Measurements from ENCODE around the gene CD320.
"Not testable (repeated sequence)": the region's sequence is repeated elsewhere in the genome, so short reads cannot be mapped to it uniquely, and the experiment has no call there.

CD320 gene

DNA sequence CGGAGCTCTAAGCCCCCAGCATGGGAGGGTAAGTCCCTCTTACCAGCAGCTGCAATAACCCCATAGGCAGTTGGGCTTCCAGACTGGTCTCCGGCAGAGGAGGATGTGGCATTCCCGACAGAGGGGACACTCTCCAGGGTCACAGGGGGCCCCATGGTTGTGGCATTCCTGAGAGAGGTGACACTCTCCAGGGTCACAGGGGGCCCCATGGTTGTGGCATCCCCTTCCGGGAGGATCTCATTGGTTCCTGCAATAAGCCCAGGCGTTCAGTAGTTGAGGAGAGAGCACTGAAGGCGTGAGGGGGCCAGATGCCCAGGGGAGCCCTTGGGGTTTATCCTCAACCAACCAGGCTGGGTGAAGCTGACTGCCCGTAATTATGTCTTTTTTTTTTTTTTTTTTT is 5.4 kb downstream of the CD320 start:
- no peak for DNase-seq (ENCODE audit: low read depth)
- TF ChIP-seq, protein P1, sequence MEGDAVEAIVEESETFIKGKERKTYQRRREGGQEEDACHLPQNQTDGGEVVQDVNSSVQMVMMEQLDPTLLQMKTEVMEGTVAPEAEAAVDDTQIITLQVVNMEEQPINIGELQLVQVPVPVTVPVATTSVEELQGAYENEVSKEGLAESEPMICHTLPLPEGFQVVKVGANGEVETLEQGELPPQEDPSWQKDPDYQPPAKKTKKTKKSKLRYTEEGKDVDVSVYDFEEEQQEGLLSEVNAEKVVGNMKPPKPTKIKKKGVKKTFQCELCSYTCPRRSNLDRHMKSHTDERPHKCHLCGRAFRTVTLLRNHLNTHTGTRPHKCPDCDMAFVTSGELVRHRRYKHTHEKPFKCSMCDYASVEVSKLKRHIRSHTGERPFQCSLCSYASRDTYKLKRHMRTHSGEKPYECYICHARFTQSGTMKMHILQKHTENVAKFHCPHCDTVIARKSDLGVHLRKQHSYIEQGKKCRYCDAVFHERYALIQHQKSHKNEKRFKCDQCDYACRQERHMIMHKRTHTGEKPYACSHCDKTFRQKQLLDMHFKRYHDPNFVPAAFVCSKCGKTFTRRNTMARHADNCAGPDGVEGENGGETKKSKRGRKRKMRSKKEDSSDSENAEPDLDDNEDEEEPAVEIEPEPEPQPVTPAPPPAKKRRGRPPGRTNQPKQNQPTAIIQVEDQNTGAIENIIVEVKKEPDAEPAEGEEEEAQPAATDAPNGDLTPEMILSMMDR (conservative IDR thresholded peaks at IDR 0.05; ENCODE audit: low read length) = no peak
- H3K4me3 ChIP-seq (ENCODE audit: low read length) = no peak overlapping the region

DNA sequence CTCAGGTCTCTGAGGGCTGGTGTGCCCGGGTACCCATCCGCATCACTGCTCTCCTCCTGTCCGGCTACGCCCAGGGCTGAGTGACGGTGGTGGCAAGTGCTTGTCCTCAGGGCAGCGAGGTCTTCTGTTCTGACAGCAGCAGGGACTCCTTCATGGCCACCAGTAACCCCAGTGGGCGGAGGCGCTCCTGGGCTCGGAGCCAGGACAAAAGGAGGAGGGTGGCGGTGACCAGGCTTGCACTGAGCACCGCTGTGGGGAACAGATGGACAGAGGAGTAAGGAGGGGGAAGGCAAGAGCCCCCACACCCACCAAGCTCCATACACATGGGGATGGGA is 5.8 kb downstream of the CD320 start:
- DNase-seq (ENCODE audit: low read depth) = no peak
- no peak overlapping the region for H3K4me3 ChIP-seq (ENCODE audit: low read length)
- TF ChIP-seq, protein P1 (conservative IDR thresholded peaks at IDR 0.05; ENCODE audit: low read length) = no peak

DNA sequence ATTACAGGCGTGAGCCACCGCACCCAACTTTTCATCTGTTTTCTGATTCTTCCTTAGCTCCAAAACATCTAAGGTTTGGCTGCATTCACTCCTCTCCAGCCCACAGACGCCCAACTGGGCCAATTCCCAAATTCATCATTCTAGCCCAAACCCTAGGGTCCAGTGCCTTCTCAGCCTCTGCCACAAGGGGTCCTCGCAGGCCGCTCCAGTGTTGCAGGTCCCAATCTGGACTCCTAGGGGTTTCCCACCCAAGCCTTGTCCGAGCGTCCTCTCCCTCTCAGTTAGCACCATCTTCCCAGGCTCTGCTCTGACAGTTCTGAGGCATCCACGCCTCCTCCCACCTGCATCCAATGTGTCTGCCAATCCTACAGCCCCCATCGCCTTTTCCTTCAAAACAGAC is 16.8 kb downstream of the CD320 start:
- H3K4me3 ChIP-seq (ENCODE audit: low read length); DNase-seq (ENCODE audit: low read depth): not testable (repeated sequence)

DNA sequence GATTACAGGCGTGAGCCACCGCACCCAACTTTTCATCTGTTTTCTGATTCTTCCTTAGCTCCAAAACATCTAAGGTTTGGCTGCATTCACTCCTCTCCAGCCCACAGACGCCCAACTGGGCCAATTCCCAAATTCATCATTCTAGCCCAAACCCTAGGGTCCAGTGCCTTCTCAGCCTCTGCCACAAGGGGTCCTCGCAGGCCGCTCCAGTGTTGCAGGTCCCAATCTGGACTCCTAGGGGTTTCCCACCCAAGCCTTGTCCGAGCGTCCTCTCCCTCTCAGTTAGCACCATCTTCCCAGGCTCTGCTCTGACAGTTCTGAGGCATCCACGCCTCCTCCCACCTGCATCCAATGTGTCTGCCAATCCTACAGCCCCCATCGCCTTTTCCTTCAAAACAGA is 31.6 kb downstream of the CD320 start:
- not testable (repeated sequence) for DNase-seq (ENCODE audit: low read depth); H3K4me3 ChIP-seq (ENCODE audit: low read length)

DNA sequence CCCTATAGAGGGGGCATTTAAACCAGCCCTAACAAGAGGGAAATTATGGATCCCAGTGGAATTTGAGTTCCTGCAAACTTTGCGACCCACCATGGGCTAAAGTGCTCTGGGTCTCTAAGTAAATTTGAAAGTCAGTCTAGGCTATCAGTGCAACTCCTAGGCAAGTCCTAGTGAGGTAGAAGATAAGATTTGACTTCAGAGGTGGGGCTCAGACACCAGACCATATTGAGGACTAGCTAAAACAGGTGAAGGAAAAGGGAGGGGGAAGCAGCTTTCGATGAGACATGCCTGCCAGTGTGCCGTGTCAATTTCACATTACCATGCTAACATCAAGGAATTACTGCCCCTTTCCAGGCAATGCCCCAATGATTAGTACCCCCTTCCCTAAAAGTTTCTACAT is 38.4 kb downstream of the CD320 start:
- no peak for DNase-seq (ENCODE audit: low read depth)
- H3K4me3 ChIP-seq (ENCODE audit: low read length) = no peak overlapping the region
- TF ChIP-seq, protein P1 (conservative IDR thresholded peaks at IDR 0.05; ENCODE audit: low read length) = no peak

DNA sequence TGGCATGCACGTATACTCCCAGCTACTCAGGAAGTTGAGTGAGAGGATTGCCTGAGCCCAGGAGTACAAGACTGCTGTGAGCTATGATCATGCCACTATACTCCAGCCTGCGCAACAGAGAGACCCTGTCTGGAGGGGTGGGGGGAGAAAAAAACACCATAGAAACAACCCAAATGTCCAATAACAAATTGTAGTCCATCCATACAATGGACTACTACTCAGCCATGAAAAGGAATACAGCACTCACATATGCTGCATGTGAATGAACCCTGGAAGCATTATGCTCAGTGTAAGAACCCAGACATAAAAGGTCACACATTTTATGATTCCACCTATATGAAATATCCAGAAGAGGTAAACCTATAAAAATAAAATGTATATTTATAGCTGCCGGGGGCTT is 42.3 kb downstream of the CD320 start:
- TF ChIP-seq, protein P1 (conservative IDR thresholded peaks at IDR 0.05; ENCODE audit: low read length) = no peak
- no peak for DNase-seq (ENCODE audit: low read depth)
- H3K4me3 ChIP-seq (ENCODE audit: low read length) = no peak overlapping the region

DNA sequence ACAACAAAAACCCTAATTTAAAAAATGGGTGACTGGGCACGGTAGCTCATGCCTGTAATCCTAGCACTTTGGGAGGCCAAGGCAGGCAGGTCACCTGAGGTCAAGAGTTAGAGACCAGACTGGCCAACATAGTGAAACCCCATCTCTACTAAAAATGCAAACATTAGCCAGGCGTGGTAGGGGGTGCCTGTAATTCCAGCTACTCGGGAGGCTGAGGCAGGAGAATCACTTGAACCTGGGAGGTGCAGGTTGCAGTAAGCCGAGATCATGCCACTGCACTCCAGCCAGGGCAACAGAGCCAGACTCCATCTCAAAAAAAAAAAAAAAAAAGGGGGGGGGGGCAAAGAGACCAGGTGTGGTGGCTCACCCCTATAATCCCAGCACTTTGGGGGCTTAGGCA is 43.9 kb downstream of the CD320 start:
- H3K4me3 ChIP-seq (ENCODE audit: low read length); DNase-seq (ENCODE audit: low read depth): not testable (repeated sequence)

DNA sequence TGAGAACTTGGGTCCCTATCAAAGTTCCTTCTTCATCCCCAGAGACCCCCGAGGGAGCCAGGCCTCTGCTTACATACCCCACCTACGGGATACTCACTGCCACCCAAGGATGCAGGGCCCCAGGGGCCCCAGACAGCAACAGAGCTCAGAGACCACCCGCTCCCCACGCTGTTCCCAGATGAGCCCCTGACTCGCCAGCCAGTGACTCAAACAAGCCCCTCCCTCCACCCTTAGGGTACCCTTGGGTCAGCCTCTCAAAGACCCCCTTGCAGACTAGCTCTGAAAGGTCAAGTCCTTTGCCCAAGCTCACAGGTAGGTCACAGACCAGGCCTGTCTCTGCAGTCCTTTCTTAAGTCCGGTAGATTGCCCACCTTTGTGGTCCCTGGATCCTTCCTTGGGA is 45.7 kb downstream of the CD320 start:
- DNase-seq (ENCODE audit: low read depth) = no peak
- TF ChIP-seq, protein P1 (conservative IDR thresholded peaks at IDR 0.05; ENCODE audit: low read length) = no peak
- no peak overlapping the region for H3K4me3 ChIP-seq (ENCODE audit: low read length)

DNA sequence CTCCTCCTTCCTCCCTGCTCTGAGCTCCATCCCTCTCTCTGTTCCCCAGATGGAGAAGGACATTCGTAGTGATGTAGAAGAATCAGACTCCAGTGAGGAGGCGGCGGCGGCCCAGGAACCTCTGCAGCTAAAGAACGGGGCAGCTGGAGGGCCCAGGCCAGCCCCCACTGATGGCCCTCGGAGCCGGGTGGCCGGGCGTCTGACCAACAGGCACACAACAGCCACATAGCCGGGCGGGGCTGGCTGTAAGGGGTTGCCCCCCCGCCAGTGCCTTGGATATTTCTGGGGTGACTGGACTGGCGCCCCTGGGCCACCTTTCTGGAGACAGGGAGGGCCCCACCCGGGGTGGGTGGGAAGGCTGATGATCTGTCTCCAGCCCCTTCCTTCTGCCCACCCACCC is 46.3 kb downstream of the CD320 start:
- no peak overlapping the region for H3K4me3 ChIP-seq (ENCODE audit: low read length)
- TF ChIP-seq, protein P1 (conservative IDR thresholded peaks at IDR 0.05; ENCODE audit: low read length) = no peak
- DNase-seq (ENCODE audit: low read depth) = no peak

All from AG10803 (cell line).